ENCODE results near the gene MATN1. TPM values are rescaled to one million over a fixed set of nuclear protein-coding genes. Genes with fewer than 3 reads are reported as not detected.
A peak's percentile ranks its signal among the peaks of the same experiment; 100 is the strongest.

Gene MATN1
- total RNA-seq, 2 donors from 2014 or later = 0.31 to 0.66 TPM

- Mint-ChIP-seq H3K9me3 (peaks cover 3 to 5% of the 10 kb centered on the region in 2 donors), H3K27ac (peak overlapping the region; percentile 87 to 94), H3K36me3 (peaks cover 0 to 23% of the 10 kb centered on the region in 2 donors)
- peak in 1 of 2 donors; percentile 92 for DNase-seq (ENCODE audit: low spot score in 2 of 2)
- ATAC-seq = no peak
Observed at GRCh38 chr1:30719406-30720270, 3.7 kb downstream of the MATN1 start.

GRCh38 chr1:30718636-30719405 lies 4.6 kb downstream of the MATN1 start:
- peak; percentile 73 to 75 for ATAC-seq
- Mint-ChIP-seq H3K27ac (peak overlapping the region; percentile 87 to 94), H3K36me3 (peaks cover 0 to 27% of the 10 kb centered on the region in 2 donors), H3K9me3 (peaks cover 3 to 5% of the 10 kb centered on the region in 2 donors)
- peak in 1 of 2 donors; percentile 98 for DNase-seq (ENCODE audit: low spot score in 2 of 2)

GRCh38 chr1:30718091-30718635 lies 5.2 kb downstream of the MATN1 start:
- peak; percentile 88 for ATAC-seq
- peak; percentile 97 to 99 for DNase-seq (ENCODE audit: low spot score in 2 of 2)
- Mint-ChIP-seq H3K9me3 (peaks cover 3 to 5% of the 10 kb centered on the region in 2 donors), H3K36me3 (peaks cover 0 to 27% of the 10 kb centered on the region in 2 donors), H3K27ac (peak overlapping the region; percentile 94 to 98)

GRCh38 chr1:30716646-30717045 lies 6.7 kb downstream of the MATN1 start:
- DNase-seq (ENCODE audit: low spot score in 2 of 2) (no peak), ATAC-seq (no peak)
- peak overlapping the region in 1 of 2 donors; percentile 94 for H3K27ac Mint-ChIP-seq
- peaks cover 0 to 27% of the 10 kb centered on the region in 2 donors for H3K36me3 Mint-ChIP-seq
- peaks cover 3 to 5% of the 10 kb centered on the region in 2 donors for H3K9me3 Mint-ChIP-seq

GRCh38 chr1:30715886-30716285 lies 7.5 kb downstream of the MATN1 start:
- Mint-ChIP-seq H3K9me3 (peaks cover 3 to 5% of the 10 kb centered on the region in 2 donors), H3K27ac (no peak overlapping the region), H3K36me3 (peaks cover 0 to 27% of the 10 kb centered on the region in 2 donors)
- ATAC-seq = no peak
- no peak for DNase-seq (ENCODE audit: low spot score in 2 of 2)

DNA sequence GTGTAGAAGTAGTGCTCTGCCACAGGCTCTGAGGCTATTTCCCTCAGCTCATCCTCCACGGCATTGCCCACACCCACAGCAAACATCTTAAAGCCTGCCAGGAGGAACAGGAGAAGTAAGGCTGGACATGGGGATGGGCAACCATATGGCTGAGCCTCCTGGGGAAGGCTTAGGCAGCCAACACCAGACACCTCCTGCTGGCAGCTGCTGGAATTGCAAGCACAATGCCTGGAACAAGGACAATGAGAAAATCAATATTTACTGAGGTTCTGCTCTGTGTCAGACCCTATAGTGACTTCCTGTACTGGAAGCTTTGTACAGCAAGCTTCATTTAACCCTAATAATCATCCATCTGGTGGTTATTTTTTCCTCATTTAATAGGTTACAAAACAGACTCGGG lies 8.2 kb downstream of the MATN1 start:
- Mint-ChIP-seq H3K27ac (no peak overlapping the region), H3K9me3 (peaks cover 3 to 5% of the 10 kb centered on the region in 2 donors), H3K36me3 (peaks cover 0 to 27% of the 10 kb centered on the region in 2 donors)
- ATAC-seq (no peak), DNase-seq (ENCODE audit: low spot score in 2 of 2) (peak in 1 of 2 donors; percentile 39)

- DNase-seq (ENCODE audit: low spot score in 2 of 2) (no peak), ATAC-seq (no peak)
- peaks cover 3 to 5% of the 10 kb centered on the region in 2 donors for H3K9me3 Mint-ChIP-seq
- H3K27ac Mint-ChIP-seq = no peak overlapping the region
- H3K36me3 Mint-ChIP-seq = peaks cover 0 to 27% of the 10 kb centered on the region in 2 donors
Observed at GRCh38 chr1:30714536-30715090, 8.8 kb downstream of the MATN1 start.

- Mint-ChIP-seq H3K9me3 (peaks cover 3 to 5% of the 10 kb centered on the region in 2 donors), H3K27ac (no peak overlapping the region), H3K36me3 (peaks cover 0 to 27% of the 10 kb centered on the region in 2 donors)
- ATAC-seq = no peak
- DNase-seq (ENCODE audit: low spot score in 2 of 2) = no peak
Observed at GRCh38 chr1:30714025-30714424, 9.4 kb downstream of the MATN1 start.

DNA sequence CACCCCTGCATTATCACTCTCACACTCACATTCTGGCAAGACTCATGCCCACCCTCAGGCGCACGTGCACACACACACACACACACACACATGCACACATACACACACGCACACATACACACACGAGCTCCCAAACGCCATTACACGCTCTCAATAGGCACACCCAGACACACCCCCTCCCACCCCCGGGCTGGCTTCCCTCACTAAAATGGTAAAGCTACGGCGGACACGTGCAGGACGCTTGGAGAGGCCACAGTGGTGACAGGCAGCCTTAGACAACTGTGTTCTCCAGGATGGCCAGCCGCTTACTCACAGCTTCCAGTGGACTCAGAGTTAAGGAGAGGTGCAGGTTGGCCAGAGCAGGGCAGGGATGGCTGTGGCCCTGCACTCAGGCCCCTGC lies 10.1 kb downstream of the MATN1 start:
- ATAC-seq = no peak
- no peak overlapping the region for H3K27ac Mint-ChIP-seq
- H3K9me3 Mint-ChIP-seq = peaks cover 3 to 5% of the 10 kb centered on the region in 2 donors
- DNase-seq (ENCODE audit: low spot score in 2 of 2) = no peak
- H3K36me3 Mint-ChIP-seq = peaks cover 0 to 27% of the 10 kb centered on the region in 2 donors

- DNase-seq (ENCODE audit: low spot score in 2 of 2) (no peak), ATAC-seq (no peak)
- H3K27ac Mint-ChIP-seq = no peak overlapping the region
- H3K9me3 Mint-ChIP-seq = peaks cover 3 to 5% of the 10 kb centered on the region in 2 donors
- H3K36me3 Mint-ChIP-seq = peaks cover 0 to 27% of the 10 kb centered on the region in 2 donors
Observed at GRCh38 chr1:30712583-30712982, 10.8 kb downstream of the MATN1 start.

DNA sequence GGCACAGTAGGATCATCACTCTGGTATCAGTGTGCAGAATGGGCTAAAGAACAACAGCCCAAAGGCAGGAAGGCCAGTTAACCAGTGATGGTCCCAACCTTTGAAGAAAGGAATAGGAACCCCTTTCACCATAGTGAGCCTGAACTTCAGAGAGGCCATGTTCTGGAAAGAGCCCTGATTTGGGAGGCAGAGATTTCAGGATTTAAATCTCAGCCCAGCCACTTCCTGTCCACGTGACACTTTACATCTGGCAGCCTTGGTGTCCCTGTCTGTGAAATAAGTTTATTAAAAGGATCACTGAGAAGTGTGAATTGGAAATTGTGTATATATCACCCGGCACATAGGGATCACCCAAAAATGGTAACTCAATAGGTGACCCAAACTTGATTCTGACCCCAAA lies 13.0 kb downstream of the MATN1 start:
- Mint-ChIP-seq H3K9me3 (peaks cover 0 to 3% of the 10 kb centered on the region in 2 donors), H3K36me3 (peaks cover 0 to 11% of the 10 kb centered on the region in 2 donors), H3K27ac (no peak overlapping the region)
- DNase-seq (ENCODE audit: low spot score in 2 of 2) (no peak), ATAC-seq (no peak)

GRCh38 chr1:30708361-30708728 lies 15.0 kb downstream of the MATN1 start:
- no peaks in the 10 kb centered on the region for H3K36me3 Mint-ChIP-seq

GRCh38 chr1:30707412-30708360 lies 15.7 kb downstream of the MATN1 start:
- no peaks in the 10 kb centered on the region for H3K9me3 Mint-ChIP-seq
- DNase-seq (ENCODE audit: low spot score in 2 of 2) = peak in 1 of 2 donors; percentile 77
- H3K27ac Mint-ChIP-seq = no peak overlapping the region
- peak; percentile 85 to 88 for ATAC-seq
- H3K36me3 Mint-ChIP-seq = no peaks in the 10 kb centered on the region

More at GRCh38 chr1:30708361-30708728, 15.0 kb downstream of the MATN1 start:
- DNase-seq (ENCODE audit: low spot score in 2 of 2) (no peak), ATAC-seq (peak in 1 of 2 donors; percentile 10)
- Mint-ChIP-seq H3K9me3 (no peaks in the 10 kb centered on the region), H3K27ac (no peak overlapping the region)

GRCh38 chr1:30706528-30706927 lies 16.9 kb downstream of the MATN1 start:
- no peaks in the 10 kb centered on the region for H3K36me3 Mint-ChIP-seq
- ATAC-seq (no peak), DNase-seq (ENCODE audit: low spot score in 2 of 2) (no peak)
- H3K9me3 Mint-ChIP-seq = no peaks in the 10 kb centered on the region
- no peak overlapping the region for H3K27ac Mint-ChIP-seq

DNA sequence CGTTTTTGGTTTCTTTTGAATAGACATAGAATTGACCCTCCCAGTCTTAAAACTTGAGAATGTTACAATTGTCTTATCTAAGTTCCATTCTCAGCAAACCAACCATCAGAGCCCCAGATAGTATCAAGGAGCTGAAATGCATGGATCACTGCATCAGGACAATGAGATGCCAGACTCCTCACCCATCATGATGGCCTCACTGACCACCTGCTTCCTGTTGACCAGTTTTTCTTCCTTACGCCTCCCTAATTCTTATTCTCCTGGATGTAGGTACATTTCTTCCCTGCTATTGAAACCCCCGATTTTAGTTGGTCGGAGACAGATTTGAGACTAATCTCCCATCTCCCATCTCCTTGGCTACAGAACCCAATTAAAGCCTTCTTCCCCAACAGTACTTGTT lies 17.7 kb downstream of the MATN1 start:
- ATAC-seq = no peak
- H3K27ac Mint-ChIP-seq = no peak overlapping the region
- DNase-seq (ENCODE audit: low spot score in 2 of 2) = no peak
- no peaks in the 10 kb centered on the region for H3K36me3 Mint-ChIP-seq
- H3K9me3 Mint-ChIP-seq = no peaks in the 10 kb centered on the region

Measured in activated naive CD4-positive, alpha-beta T cell treated with anti-CD3 and anti-CD28 coated beads, Interleukin-2, amount 50 U/mL, for 72 hours (primary cell).